T-helper 1 cell treated with Interleukin-12 subunit alpha and Interleukin-12 subunit beta and Interleukin-4 antibody, amounts not matched to agents 30 ng/mL and 1 ng/mL, for 36 hours (primary cell): ENCODE data around the gene EEF1AKMT1. TPM values are rescaled to one million over a fixed set of nuclear protein-coding genes. Genes with fewer than 3 reads are reported as not detected.

Experiments used
- intact Hi-C: fragments of 100-400 bp; cut with micrococcal nuclease; formaldehyde crosslinking; loops from one replicate; pipeline ENCODE4 v1.15.1; 2024
- total RNA-seq: library from RNA; stranded (reverse); gene quantifications from 2 replicates; pipeline ENCODE4 v1.2.3, GENCODE V29; 2022

EEF1AKMT1 gene
- total RNA-seq, 1 donor from 2014 or later = 6.0 TPM

GRCh38 chr13:20720499-20720898, 53.3 kb downstream of the EEF1AKMT1 start:
- intact Hi-C loops = no loop called here

- intact Hi-C loops = no loop called here
These were observed 54.0 kb downstream of the EEF1AKMT1 start for GRCh38 chr13:20719783-20720182.

DNA sequence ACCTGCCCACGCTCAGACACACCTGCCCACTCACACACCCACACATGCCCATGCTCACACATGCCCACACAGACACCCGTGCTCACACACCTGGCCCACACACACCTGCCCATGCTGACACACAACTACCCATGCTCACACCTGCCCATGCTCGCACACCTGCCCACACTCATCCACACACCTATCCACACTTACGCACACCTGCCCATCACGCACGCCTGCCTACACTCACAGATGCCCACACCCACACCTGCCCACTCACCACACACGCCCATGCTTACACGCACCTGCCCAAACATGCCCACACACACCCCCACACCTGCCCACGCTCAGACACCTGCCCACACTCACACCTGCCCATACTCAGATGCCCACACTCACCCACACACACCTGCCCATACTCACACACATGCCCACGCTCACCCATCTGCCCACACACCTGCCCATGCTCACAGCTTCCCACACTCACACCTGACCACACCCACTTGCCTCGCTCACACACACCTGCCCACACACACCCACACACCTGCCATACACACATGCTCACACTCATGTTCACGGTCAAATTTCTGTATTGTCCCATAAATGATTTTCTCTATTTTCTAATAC, 54.7 kb downstream of the EEF1AKMT1 start:
- intact Hi-C loops = no loop called here

DNA sequence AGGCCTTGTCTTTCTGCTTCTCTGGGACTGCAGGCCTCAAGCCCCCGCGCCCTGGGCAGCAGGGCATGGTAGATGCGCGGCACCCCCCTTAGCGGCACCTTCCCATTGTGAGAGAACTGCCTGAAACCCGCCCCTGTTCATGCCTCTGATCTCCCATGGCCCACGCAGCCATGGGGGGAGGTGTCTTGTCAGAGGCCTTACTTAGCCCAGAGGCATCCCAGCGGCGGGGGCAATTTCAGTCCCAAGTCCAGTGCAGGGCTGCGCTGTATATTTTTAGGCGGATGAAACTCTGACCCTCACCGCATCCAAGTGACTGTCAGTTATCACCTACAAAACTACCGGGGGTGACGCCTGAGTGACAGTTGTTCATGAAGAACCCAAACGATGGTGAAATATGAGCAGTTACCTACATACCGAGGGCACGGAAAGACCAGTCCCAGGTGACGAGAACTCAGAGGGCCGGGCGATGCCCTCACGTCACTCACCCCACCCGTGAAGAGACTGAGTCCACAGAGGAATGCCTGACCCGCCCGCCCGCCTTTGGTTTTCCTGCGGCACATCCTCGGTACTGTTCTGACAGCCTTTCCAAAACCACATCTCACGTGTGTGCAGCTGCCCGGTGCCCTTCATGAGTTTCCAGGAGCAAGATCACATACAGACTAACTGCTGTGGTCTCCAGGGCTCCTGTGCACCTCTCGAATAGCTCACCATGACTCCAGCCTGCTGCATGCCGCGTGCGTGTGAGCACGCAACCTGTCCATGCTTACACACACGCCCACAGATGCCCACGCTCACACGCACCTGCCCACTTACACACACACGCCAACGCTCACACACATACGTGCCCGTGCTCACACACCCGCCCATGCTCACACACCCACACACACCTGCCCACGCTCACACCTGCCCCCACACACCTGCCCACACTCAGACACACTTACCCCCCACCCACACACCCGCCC, 55.9 kb downstream of the EEF1AKMT1 start:
- intact Hi-C loops = no loop called here

DNA sequence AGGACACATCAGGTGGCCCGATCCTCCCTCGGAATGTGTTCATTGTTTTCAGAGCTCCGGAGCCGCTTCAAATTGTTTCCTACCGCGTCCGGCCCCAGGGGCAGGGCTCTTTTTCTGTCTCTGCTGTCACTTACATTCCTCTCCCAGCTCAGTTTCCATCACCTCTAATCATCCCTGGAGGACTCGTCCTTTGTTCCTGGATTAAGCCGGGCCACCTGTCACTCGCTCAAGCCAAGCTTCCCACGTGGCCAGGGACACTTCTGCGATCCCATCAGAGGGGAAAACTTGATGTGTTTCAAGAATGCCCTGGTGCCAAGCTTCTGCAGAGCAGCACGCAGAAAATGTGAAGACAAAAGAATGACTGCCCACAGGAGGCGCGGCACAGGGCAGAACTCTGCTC, 56.8 kb downstream of the EEF1AKMT1 start:
- intact Hi-C loops = no loop called here

DNA sequence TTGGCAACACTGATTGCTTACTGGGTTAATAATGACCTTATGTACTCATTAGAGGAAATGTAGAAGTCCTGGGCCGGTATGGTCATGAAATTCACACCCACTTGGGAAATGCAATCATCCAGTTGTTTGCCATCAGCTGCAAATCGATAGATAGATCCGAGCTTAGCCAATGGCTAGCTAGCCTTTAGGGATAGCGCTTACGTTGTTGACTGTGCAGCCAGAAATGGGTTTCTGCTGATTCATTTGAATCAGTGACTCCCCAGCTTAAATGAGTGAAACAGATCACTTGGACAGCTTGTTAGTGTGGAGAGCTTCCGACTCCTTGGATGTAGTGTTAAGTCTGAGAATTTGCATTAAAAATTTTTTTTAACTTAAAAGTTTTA, 58.4 kb downstream of the EEF1AKMT1 start:
- intact Hi-C loops = no loop called here

DNA sequence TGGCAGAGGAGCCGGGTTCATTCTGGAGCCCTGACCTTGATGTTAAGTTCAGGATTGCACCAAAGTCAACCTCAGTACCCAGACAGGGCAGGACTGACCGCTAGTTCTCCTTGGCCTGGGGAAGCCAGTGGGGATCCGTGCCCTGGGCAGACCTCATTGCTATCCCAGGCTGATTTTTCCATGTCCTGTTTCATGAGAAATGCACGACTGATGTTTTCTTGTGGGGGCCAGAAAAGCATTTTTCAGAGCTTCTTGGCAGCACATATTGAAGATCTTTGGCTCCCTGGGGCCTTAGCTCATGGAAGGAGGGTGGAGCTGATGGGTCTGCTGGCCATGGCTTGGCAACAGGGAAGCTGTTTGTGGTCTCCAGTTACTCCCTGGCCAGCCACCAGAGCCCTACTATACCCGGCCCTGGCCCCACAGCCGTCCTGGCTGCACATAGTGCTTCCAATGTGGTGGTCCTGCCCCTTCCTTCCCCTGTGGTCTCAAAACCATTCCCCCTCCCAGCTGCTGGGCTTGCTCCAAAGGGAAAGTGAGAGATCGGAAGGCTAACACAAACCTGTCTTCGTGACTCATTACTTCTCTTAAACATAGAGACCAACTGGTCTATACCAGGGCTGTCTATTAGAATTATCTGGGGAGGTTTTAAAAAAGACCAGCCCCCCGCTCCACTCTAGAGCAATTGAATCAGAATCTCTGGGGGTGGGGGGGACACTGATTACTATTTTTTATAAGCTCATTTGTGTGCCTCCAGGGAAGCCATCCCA, 59.0 kb downstream of the EEF1AKMT1 start:
- intact Hi-C loops = no loop called here

DNA sequence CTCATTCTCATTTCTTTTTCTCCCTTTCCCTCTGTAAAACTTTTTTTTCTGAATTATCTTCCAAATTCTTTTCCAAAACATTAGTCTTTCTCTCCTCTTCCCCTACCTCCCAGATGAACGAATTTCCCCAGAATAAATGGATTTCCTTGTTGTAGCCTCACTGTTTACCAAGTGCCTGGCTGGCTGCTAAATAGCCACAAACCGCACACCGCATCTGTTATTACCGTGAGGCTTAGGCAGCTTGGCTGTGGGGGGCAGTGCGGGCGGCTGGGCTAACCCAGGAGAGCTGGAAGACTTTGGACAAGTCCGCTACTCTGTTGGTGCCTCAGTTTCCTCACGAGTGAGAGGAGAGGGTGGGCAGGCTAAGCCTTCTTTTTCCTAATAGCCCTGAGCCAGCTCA, 59.6 kb downstream of the EEF1AKMT1 start:
- intact Hi-C loops = no loop called here

DNA sequence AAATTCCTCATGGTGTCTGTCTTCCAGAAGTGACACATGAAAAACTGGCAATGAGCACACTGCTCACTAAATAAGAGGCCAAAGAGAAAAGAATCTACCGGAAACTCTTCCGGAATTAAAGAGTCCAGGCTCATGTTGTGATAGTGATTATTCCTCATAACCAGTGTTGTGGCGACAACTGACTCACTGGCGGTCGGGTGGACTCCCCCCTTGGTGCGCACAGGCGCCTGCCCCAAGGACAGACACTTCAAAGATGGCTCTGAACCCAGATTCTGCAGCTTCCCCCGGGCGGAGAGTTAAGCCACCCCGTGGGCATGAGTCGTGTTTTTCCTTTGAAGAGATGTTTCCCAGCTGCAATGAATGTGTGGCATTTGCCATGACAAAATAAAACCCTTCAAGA, 60.0 kb downstream of the EEF1AKMT1 start:
- intact Hi-C loops = no loop called here

GRCh38 chr13:20713014-20713376, 60.8 kb downstream of the EEF1AKMT1 start:
- intact Hi-C loops = no loop called here

- intact Hi-C loops = loop anchor here (1.0 kb wide), 3 partner anchors 117 to 216 kb away; no protein-coding TSS in a partner anchor
These were observed 62.3 kb downstream of the EEF1AKMT1 start for GRCh38 chr13:20711301-20712044.

GRCh38 chr13:20709782-20710181, 64.0 kb downstream of the EEF1AKMT1 start:
- intact Hi-C loops = loop anchor here (10.0 kb wide), 1 partner anchor 425 kb away; no protein-coding TSS in a partner anchor

- intact Hi-C loops = loop anchor here (10.0 kb wide), 1 partner anchor 425 kb away; no protein-coding TSS in a partner anchor
These were observed 64.4 kb downstream of the EEF1AKMT1 start for GRCh38 chr13:20709369-20709768.

- intact Hi-C loops = loop anchor here (10.0 kb wide), 1 partner anchor 427 kb away; no protein-coding TSS in a partner anchor
These were observed 65.5 kb downstream of the EEF1AKMT1 start for GRCh38 chr13:20708216-20708615.

- intact Hi-C loops = loop anchor here (10.0 kb wide), 1 partner anchor 428 kb away; no protein-coding TSS in a partner anchor
These were observed 67.1 kb downstream of the EEF1AKMT1 start for GRCh38 chr13:20706661-20707060.

DNA sequence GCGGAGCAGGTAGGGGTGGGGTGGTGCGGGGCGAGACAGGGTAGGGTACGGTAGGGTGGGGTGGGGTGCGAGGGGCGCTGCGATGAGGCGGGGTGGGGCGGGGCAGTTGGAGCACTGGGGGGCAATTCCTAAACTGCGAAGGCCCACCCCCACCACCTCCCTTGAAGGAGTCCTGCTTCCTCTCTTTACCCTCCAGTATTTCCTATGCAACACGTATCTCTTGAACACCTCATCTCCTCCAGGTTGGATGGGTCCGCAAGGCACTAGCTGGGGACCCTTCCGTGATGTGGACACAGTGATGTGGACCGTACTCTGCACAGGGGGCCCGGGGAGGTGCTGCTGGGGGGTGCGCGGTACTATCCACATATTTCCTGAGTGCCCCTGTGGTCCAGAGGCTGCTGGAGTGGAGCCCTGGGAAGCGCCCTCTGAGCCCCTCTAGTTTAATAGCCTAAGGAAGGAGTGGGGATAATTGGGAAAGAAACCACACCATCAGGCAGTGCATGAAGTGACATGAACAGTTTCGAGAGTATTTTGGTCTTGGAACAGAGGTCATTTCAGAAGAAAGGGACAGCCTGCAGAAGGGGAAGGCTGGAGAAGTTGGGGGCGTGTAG, 69.2 kb downstream of the EEF1AKMT1 start:
- intact Hi-C loops = loop anchor here (1.0 to 10.0 kb wide), 10 partner anchors 69 to 898 kb away; partner anchors contain the start of genes EEF1AKMT1, IFT88, XPO4 and ZDHHC20

GRCh38 chr13:20703780-20704458, 69.8 kb downstream of the EEF1AKMT1 start:
- intact Hi-C loops = loop anchor here (1.0 to 10.0 kb wide), 12 partner anchors 69 to 899 kb away; partner anchors contain the start of genes EEF1AKMT1, IFT88, XPO4 and ZDHHC20

- intact Hi-C loops = loop anchor here (2.0 to 10.0 kb wide), 6 partner anchors 126 to 774 kb away; partner anchors contain the start of gene ZDHHC20
These were observed 70.6 kb downstream of the EEF1AKMT1 start, which contains the start of gene IL17D for GRCh38 chr13:20702915-20703779. IL17D (plus strand) TSS chr13:20703699; CDS start chr13:20704002, 303 bp downstream.
